Urinary bladder (tissue), 4 donors: ENCODE measurements around the gene NPHP1. TPM values are rescaled to one million over a fixed set of nuclear protein-coding genes. Genes with fewer than 3 reads are reported as not detected.

ENCODE experiments used
- DNase-seq: peaks from one replicate; pipeline ENCODE4 v3.0.0-alpha.2; 2015; ENCODE audit errors: extremely low spot score
- H3K27ac ChIP-seq: one replicate; pipeline ENCODE4 v1.5.1; 2013; ENCODE audit warnings: low read depth, mild to moderate bottlenecking, moderate library complexity
- H3K36me3 ChIP-seq: one replicate; pipeline ENCODE4 v1.6.1; 2013; ENCODE audit warnings: mild to moderate bottlenecking, moderate library complexity; ENCODE audit not compliant: insufficient read depth
- H3K4me1 ChIP-seq: one replicate; pipeline ENCODE4 v1.6.1; 2013; ENCODE audit warnings: mild to moderate bottlenecking, moderate library complexity; ENCODE audit not compliant: insufficient read depth
- H3K4me3 ChIP-seq: one replicate; pipeline ENCODE4 v1.5.1; 2013; ENCODE audit warnings: low read depth, low read length
- WGBS: extraction: QIAGEN DNeasy Blood & Tissue Kit; methylation state at CpG from one replicate; pipeline ENCODE4 v1.1.7; 2013; 5-methylcytosine and 5-hydroxymethylcytosine counted together
- polyA plus RNA-seq: library from polyadenylated mRNA; stranded (reverse); fragments of 200-250 nt; gene quantifications from one replicate; pipeline ENCODE4 v1.2.3, GENCODE V29; 2013
- total RNA-seq: library from RNA; depleted of rRNA; stranded (reverse); fragments of >200 nt; gene quantifications from one replicate; pipeline ENCODE4 v1.2.3, GENCODE V29; 2014
- donor health status: healthy with polysubstance abuse.
- donor health status: healthy.

NPHP1 gene
- total and polyA plus RNA-seq, 2 donors, result 6.1 to 10.8 TPM

DNA sequence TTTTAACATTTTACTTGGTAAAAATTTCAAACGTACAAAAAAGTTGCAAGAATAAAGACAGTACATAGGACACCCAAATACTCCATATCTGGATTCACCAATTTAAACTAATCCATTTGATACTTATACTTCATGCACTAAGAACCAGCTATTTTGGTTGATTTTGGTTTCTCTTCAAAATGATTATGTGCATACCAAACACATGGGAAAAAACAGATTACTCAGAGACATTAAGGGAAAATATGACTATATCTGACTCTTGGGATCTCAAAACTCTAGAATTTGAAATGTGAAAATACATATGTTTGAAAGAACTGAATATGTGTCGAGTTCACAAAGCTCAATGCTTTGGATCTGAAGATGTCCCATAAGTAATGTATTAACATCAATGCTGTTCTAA is 73.6 kb downstream of the NPHP1 start:
- H3K4me1 ChIP-seq, result no peaks in the 10 kb centered on the region
- no peak for DNase-seq
- H3K36me3 ChIP-seq, result no peaks in the 10 kb centered on the region
- WGBS, result 84% methylated on average over 2 of the region's 2 CpGs
- no peak overlapping the region for H3K27ac ChIP-seq
- no peak overlapping the region for H3K4me3 ChIP-seq

DNA sequence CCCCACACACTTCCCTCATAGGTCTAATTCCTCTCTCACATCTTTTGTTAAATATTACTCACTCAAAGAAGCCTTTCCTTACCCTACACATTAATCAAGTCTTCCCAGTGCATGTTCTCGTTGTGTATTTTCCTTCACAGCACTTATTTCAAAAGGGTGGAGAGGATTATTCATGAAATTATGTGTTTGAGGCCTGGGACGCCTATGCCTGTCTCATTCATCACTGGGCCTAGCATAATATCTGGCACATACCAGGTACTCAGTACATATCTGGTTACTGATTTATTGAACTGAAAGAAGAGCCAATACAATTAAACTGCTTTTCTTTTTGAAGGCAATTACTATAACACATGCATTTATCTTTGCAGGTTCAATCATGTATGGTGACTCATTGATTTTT is 74.1 kb downstream of the NPHP1 start:
- DNase-seq, result no peak
- no peaks in the 10 kb centered on the region for H3K4me1 ChIP-seq
- no peak overlapping the region for H3K27ac ChIP-seq
- no peaks in the 10 kb centered on the region for H3K36me3 ChIP-seq
- H3K4me3 ChIP-seq, result no peak overlapping the region
- 89% methylated on average over 2 of the region's 2 CpGs for WGBS

DNA sequence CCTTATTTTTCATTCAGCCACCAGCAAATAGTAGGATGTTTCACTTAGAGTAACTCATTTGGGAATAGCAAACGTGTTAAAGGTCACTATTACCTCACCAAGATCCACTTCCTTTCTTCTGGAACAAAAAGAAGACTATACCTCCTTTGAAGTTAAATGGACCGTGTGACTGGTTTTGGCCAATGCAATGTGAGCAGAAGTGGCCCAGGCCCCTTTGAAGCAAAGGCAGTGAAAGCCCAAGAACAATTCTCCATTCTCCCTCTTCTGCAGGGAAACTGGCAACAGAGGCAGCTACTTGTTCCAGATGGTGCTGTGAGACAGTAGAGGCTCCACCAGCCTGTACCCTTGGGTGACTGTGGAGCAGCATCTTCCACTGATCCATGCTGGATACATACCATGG is 77.9 kb downstream of the NPHP1 start:
- H3K4me3 ChIP-seq, result no peak overlapping the region
- H3K27ac ChIP-seq, result no peak overlapping the region
- DNase-seq, result no peak
- no peaks in the 10 kb centered on the region for H3K36me3 ChIP-seq
- no peaks in the 10 kb centered on the region for H3K4me1 ChIP-seq
- WGBS, result 77% methylated on average over 2 of the region's 2 CpGs

DNA sequence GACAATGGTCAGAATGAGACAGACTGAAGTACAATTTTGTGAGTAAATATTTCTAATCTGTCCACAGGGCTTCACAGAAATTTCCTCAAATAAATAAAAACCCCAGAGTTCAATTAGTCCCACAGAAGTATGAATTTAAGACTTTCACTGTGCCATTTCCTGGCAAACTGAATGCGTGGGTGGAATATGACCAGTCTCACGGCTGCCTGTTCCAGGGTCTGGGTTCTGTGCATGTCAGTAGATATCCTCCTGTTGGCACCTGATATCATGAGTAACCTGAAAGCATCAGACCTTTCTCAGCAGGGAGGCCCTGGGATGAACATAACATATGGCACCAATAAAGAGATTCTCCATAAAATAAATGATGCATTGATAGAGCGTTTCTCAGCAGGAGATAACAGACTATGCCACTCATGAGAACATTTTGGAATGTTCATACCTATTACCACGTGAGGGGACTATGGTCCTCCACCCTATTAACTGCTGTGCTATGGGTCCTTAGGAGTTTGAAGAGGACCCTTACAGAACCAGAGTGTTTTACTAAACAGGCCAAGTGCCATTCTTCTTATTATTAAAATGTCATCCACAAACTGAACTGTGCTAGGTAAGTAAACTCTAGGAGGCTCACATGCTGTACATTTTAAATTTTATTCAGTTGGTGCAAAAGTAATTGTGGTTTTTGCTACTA is 78.6 kb downstream of the NPHP1 start:
- 73% methylated on average over 4 of the region's 4 CpGs for WGBS
- no peak overlapping the region for H3K27ac ChIP-seq
- no peaks in the 10 kb centered on the region for H3K4me1 ChIP-seq
- H3K36me3 ChIP-seq, result no peaks in the 10 kb centered on the region
- no peak overlapping the region for H3K4me3 ChIP-seq
- DNase-seq, result no peak

DNA sequence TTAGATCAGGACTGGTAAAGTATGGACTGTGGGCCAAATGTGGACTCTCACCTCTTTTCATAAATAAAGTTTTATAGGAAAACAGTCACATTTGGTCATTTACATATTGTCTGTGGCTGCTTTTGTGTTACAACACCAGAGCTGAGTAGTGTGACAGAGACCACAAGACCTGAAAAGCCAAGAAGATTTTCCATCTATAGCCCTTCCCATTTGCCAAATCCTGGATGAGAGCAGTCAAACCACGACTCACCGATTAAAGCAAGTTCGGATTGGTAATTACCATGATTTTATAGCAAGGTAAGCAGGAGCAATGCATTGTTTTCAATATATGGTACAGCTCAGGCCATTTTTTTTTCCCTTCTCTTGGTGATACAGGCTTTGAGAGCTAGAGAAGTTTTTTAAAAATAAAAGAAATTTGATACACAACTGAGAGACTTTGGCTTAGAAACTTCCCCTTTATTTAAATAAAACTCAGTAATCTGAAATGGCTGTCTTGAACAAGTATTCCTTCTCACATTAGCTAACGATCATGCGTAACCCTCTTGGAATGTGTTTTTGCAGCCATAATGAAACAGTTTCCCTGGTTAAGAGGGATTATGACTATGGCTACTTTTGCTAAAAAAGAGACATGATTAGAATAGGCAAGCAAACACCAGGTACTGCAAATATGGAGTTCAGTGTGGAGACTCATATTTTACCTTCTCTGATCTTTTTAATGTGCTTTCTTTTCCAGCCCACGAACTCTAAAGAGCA is 79.7 kb downstream of the NPHP1 start:
- no peak overlapping the region for H3K27ac ChIP-seq
- 86% methylated on average over 6 of the region's 6 CpGs for WGBS

DNA sequence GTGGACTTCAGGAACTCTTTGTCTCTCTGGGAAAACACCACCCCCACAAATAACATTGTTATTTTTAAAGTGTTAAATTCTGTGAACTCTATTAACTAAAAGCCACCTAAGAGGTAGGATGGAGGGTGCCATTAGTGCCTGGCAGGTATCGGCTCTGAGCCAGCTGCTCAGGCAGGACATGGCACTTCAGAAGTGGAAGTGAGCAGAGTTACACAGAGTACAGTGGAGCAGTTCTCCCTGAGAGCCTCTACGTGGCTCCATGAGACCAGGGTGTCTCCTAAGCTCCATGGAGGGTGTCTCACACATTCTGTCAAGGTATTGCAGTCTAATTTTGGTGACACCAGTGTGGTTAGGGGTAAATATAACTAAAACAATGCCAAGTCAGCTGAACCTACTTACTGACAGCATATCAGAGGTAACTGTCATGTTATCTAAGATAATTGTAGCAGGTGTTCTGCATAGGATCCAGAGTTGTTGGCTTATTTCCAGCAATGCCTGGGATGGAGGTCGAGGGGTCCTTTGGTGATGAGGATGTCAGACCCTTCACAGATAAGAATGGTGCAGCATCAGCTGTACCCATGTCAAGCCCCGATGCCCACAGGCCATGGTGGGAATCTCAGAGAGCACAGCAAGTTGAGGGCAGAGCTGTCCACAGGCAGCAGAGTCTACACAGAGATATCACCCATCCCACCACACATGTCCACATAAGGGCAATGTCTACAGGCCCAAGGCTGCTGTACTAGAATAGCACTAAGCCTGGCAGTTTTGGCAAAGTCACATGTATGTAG is 80.6 kb downstream of the NPHP1 start:
- no peaks in the 10 kb centered on the region for H3K4me1 ChIP-seq
- no peak overlapping the region for H3K27ac ChIP-seq
- no peaks in the 10 kb centered on the region for H3K36me3 ChIP-seq
- no peak overlapping the region for H3K4me3 ChIP-seq
- DNase-seq, result no peak
- 93% methylated on average over 4 of the region's 4 CpGs for WGBS

More for the DNA sequence above, 79.7 kb downstream of the NPHP1 start:
- no peak for DNase-seq
- Histone ChIP-seq H3K4me3 (no peak overlapping the region), H3K36me3 (no peaks in the 10 kb centered on the region), H3K4me1 (no peaks in the 10 kb centered on the region)

DNA sequence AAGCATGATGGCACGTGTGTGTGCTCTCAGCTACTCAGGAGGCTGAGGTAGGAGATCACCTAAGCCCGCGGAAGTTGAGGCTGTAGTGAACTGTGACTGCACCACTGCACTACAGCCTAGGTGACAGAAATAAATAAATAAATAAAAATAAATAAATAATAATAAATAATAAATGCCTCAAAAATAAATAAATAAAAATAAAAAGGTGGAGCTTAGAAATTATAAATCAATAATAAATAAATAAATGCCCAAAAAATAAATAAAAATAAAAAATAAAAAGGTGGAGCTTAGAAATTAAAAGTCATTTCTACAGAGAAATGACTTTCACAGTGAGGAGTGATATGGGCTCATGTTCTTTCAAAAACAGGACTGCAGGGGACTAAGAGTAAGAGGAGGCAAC is 83.2 kb downstream of the NPHP1 start:
- 94% methylated on average over 3 of the region's 3 CpGs for WGBS
- H3K36me3 ChIP-seq, result no peaks in the 10 kb centered on the region
- H3K4me3 ChIP-seq, result no peak overlapping the region
- H3K27ac ChIP-seq, result no peak overlapping the region
- DNase-seq, result no peak
- H3K4me1 ChIP-seq, result no peaks in the 10 kb centered on the region

DNA sequence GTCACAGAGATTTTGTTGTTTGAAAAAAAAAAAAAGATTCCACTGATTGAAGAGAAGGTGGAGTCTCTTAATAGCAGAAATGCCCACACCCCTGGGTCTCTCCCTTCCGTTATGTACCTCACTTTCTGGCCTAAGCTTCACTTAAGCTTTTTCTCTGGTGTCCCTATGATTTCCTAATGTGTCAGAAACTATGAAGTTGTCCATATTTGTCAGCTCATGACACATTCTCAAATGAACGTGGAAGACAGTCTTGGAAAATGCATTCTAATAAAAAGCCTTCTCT is 83.8 kb downstream of the NPHP1 start:
- Histone ChIP-seq H3K27ac (no peak overlapping the region), H3K4me3 (no peak overlapping the region), H3K36me3 (no peaks in the 10 kb centered on the region), H3K4me1 (no peaks in the 10 kb centered on the region)
- no peak for DNase-seq
- 76% methylated on average over 2 of the region's 2 CpGs for WGBS

DNA sequence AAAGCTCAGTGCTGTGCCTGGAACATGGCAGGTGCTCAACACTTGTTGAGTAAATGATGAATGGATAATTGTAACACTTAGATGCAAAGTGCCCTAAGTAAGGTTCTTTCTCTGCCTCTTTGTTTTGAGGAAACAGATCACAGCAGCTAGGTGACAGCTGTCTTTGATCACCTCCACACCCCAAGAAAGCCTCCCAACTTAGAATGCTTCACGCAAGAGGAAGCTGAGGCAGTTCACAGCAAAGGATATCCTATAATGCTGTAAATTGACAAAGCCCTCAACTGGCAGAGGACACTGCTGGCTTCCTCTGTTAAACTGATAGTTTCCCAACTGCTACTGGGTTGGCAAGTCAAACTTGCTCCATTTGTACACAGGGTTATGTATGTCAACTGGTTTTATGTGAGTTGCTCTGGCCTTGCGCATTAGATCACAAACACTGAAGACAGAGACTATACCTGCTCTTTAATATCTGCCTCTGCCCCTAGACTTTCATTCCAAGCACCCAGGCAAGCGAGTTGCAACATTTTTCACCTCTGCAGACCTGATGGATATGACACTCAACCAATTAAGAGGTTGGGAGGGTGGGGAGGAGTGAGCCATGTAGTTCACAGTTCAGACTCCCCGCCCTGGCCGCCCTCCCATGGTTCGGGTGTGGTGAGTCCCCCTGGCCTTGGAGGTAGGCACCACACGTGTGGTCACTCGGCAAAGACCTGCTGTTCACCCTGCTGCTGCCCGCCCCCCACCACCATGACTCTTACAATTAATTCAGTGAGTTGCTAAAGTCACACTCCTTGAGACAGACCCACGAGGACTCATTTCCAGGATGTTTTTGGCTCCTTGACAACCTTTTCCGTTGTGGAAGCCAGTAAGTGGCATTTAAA is 84.4 kb downstream of the NPHP1 start:
- no peaks in the 10 kb centered on the region for H3K36me3 ChIP-seq
- H3K27ac ChIP-seq, result no peak overlapping the region
- H3K4me3 ChIP-seq, result no peak overlapping the region
- H3K4me1 ChIP-seq, result no peaks in the 10 kb centered on the region
- no peak for DNase-seq
- 55% methylated on average over 11 of the region's 11 CpGs for WGBS

DNA sequence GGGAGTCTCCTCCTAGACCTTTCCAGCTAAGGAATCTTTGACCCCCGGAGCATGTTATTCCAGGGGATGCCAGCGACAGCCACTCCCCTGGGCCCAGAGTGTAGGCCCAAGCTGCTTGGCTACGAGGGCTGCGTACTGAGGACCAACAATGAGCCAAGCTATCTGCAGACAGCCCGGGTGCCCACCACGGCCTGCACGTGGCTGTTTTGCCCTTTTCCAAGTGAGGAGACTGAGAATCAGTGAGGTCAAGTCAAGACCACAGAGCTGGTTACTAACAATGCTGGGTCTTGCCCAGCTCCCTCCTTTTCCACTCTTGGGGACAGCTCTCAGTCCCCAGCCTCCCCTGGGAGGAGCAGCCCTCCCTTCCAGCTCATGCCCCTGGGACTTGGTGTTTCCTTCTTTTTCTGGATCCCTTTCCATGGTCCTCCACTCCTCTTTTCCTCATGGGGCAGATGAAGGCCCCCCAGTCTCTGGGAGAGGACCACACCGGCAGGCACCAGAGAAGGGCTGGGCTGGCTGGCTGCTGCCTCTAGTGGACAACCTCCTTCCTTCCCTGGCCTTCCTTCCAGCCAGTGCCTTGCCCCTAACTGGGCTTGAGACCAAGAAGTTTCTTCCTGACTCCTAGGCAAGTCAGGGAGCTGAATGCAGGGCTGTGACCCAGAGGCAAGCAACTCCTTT is 88.6 kb downstream of the NPHP1 start:
- 20% methylated on average over 8 of the region's 8 CpGs for WGBS
- H3K27ac ChIP-seq, result no peak overlapping the region
- H3K36me3 ChIP-seq, result no peaks in the 10 kb centered on the region
- no peaks in the 10 kb centered on the region for H3K4me1 ChIP-seq
- no peak overlapping the region for H3K4me3 ChIP-seq
- no peak for DNase-seq

DNA sequence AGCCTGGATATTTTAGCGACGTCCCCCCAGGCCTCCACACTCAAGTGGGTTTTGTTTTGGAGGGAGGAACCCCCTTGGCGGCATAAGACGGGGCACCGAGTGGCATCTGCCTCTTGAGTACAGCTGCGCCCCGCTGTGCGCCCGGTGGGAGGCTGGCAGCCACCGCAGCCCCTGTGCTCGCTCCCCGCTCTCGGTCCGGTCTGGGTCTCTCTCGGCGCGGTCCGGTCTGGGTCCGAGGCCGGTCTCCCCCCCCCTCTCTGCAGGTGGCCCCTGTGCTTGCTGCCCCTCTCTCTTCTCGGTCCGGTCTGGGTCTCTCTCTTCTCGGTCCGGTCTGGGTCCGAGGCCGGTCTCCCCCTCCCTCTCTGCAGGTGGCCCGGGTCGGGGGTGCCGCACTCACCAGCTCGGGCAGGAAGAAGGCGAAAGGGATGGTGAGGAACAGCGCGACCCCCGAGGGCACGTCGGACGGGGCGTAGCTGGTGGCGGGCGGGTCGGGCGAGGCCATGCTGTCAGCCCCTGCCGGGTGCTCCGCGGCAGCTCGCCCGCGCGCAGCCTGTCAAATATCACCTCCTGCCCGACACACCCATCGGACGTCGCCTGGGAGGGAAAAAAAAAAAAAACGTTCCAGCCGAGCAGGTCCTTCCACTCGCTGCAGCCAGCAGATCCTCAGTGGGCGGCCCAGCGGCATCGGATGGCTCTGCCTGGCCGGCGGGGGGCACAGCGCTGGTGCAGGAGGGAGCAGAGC is 89.4 kb downstream of the NPHP1 start, which contains the start of gene MALL:
TSS of gene MALL (minus strand) at position 532 of the 742 bp plus-strand sequence. CDS start at position 502, 30 bp downstream.
- peak within 1 kb of the TSS; percentile 57 for H3K27ac ChIP-seq
- DNase-seq, result peak; percentile 33
- H3K36me3 ChIP-seq, result no peaks in the 10 kb centered on the region
- WGBS, result 8% methylated on average over 62 of the region's 62 CpGs
- H3K4me3 ChIP-seq, result peak within 1 kb of the TSS; percentile 43
- H3K4me1 ChIP-seq, result no peaks in the 10 kb centered on the region

DNA sequence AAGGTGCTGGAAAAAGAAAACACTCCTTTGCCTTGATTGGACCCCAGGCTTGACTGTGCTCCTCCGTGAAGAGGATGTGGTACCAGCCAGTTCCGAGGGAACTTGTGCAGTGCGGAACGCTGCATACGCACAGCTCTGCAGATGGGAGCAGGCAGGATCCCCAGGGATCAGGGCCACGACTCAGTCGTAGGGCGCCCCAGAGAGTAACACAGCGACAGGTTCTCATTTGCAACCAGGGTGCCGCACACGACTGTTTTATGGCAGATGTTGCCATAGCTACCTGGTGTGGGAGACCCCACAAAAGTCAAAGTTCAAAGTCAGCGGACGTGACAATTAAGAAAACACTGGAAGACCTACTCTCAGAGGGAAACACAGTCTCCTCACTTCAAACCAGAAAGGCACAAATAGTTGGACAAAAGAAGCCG is 90.0 kb downstream of the NPHP1 start:
- Histone ChIP-seq H3K27ac (no peak overlapping the region), H3K4me3 (peak overlapping the region; percentile 43), H3K4me1 (no peaks in the 10 kb centered on the region), H3K36me3 (no peaks in the 10 kb centered on the region)
- DNase-seq, result no peak
- WGBS, result 66% methylated on average over 14 of the region's 14 CpGs
